ENCODE data around the gene TSFM.

GRCh38 chr12:57809425-57809824 lies 26.8 kb downstream of the TSFM start:
- TF ChIP-seq, protein P1, sequence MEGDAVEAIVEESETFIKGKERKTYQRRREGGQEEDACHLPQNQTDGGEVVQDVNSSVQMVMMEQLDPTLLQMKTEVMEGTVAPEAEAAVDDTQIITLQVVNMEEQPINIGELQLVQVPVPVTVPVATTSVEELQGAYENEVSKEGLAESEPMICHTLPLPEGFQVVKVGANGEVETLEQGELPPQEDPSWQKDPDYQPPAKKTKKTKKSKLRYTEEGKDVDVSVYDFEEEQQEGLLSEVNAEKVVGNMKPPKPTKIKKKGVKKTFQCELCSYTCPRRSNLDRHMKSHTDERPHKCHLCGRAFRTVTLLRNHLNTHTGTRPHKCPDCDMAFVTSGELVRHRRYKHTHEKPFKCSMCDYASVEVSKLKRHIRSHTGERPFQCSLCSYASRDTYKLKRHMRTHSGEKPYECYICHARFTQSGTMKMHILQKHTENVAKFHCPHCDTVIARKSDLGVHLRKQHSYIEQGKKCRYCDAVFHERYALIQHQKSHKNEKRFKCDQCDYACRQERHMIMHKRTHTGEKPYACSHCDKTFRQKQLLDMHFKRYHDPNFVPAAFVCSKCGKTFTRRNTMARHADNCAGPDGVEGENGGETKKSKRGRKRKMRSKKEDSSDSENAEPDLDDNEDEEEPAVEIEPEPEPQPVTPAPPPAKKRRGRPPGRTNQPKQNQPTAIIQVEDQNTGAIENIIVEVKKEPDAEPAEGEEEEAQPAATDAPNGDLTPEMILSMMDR (IDR thresholded peaks at IDR 0.05 in 4 of 5, conservative IDR thresholded peaks at IDR 0.05 in 1 of 5), result no peak
- no peak for TF ChIP-seq POLR2A (IDR thresholded peaks at IDR 0.05)
